ENCODE data around the gene SMPD2.

Gene SMPD2

DNA sequence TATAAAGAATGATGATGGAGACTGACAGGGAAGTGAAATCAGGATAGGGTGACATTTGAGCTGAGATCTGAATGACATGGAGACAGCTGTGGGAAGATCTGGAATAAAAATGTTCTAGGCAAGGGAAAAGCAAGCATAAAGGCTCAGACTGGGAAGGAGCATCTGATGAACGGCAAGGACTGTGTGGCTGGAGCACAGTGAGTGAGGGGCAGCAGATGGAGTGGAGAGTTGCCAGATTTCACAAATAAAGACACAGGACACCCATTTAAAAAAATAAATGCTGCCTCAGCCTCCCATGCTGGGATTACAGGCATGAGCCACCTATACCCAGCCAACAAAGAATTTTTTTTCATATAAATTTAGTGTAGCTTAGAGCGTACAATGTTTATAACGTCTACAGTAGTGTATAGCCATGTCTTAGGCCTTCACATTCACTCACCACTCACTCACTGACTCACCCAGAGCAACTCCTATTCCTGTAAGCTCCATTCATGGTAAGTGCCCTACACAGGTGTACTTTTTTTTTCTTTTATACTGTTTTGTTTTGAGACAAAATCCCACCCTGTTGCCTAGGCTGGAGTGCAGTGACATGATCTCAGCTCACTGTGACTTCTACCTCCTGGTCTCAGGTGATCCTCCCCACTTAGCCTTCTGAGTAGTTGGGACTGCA is 44.9 kb downstream of the SMPD2 start:
- no peak for DNase-seq (ENCODE audit: low read depth)

DNA sequence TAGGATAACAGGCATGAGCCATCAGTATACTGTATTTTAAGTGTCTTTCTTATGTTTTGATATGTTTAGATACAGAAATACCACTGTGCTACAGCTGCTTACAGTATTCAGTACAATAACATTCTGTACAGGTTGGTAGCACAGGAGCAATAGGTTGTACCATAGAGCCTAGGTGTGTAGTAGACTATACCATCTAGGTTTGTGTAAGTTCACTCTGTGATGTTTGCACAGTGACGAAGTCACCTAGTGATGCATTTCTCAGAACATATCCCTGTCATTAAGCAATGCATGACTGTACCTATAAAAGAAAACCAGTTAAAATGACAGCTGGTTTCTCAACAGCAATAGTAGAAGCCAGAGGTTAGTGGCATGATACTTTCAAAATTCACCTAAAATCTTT is 45.5 kb downstream of the SMPD2 start:
- no peak for DNase-seq (ENCODE audit: low read depth)

DNA sequence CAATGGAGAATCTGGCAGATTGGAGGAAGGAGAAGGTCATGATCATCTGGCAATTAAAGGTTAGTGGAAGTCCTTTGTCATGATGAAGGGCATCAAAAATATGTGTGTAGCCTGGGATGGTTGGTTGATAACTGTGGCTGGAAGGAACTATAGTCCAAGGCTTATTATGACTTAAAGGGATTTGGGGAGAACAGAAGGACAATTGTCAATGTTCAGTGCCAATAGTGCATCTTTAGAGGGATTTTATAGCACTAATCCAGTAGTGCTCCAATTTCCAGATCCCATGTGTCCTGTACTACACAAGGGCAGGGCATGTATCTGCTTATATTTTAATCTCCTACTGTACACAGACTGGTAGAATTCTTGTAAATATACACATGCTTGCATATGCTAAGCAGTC is 47.5 kb downstream of the SMPD2 start:
- DNase-seq (ENCODE audit: low read depth): no peak

DNA sequence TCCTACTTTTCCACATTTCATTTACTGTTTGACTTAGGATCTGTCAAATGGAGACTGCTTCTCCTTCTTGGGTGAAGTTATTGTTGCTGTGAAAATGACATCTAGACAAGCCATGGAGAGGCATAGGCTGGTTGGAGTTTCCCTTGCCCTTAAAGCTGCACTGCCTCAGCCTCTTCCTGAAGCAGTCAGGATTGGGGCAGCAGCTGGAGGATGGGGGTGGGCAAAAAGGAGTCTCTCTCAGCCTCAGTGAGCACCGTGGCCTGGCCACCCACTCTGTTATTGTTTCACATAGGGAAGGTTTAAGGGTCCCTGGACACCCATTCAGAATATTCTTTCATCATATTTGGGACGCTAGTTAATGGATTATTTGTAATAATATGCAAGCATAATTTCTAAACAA is 50.2 kb downstream of the SMPD2 start:
- DNase-seq (ENCODE audit: low read depth): no peak

DNA sequence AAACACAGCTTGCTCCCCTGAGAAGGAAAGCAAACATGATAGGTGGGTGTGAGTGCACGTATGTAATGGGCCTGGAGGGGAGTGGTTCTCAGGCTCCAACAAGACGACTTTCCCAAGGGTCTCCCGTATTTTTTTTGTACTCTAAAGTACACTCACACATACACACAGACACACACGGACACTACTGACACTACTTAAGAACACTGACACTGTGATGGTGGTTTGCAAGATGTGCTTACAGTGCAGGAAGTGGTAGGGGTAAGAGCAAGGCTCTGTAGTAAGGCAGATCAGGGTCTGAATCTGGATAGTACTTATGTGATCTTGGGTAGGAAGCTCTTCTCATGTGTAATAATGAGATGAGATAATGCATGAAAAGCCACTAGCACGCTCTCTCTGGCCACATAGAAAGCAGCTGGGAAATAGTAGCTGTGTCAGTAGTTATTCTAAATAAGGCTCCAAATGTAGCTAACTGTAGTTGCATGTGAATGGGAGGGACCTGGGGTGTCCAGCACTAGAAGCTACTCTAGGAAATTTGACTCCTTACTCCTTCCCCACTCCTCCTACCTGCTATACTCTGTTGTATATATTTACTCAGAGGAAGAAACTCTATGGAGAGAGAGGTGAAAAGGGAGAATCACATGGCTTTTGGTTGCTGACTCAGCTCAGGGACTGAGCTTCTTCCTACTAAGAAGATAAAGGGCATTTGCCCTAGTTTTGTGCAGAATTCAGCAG is 50.8 kb downstream of the SMPD2 start:
- no peak for DNase-seq (ENCODE audit: low read depth)
